NCI-H1417 treated with DMSO at 0.1 percent for 48 hours (cell line): ENCODE measurements around the gene IFITM10.
"Not testable (repeated sequence)": the region's sequence is repeated elsewhere in the genome, so short reads cannot be mapped to it uniquely, and the experiment has no call there.

Source experiments
- DNase-seq: peaks from one replicate; lab custom pipeline; 2025; lab: John Stamatoyannopoulos, UW

The IFITM10 gene

DNA sequence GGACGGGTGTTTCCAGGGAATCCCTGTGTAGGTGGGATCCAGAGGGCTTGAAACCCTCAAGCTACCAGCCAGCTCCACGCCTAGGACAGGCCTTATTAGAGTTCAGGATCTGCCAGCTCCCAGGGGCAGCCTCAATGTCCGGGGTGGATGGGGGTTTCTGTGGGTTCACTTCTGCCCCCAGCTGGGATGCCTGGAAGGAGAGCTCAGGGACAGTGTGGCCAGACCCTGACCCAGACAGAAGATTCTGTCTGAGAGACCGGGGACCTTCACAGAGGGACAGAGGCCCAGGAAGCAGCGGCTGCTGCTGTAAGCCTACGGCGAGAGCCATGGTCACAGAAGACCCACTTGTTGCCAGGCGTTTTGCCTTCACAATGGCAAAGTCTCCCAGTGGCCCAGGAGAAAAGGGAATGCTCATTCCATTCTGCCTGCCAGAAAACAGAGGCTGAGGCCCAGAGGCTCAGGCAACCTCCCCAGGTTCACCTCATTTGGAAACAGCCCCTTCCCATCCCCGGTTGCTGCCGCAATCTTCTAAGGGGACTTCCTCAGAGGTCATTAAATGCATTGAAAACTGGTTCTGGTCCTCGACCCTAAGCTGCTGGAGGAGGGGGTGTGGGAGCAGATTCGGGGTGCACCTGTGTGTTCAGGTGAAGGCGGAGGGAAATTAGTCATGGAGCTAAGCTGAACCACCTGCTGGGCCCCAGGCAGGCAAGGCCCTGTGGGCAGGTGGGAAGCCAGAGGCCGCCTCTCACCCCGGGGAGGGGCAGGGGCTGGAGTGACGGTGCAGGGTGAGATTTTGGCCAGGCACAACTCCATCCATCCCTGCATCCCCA is 58.3 kb downstream of the IFITM10 start:
- no peak for DNase-seq

DNA sequence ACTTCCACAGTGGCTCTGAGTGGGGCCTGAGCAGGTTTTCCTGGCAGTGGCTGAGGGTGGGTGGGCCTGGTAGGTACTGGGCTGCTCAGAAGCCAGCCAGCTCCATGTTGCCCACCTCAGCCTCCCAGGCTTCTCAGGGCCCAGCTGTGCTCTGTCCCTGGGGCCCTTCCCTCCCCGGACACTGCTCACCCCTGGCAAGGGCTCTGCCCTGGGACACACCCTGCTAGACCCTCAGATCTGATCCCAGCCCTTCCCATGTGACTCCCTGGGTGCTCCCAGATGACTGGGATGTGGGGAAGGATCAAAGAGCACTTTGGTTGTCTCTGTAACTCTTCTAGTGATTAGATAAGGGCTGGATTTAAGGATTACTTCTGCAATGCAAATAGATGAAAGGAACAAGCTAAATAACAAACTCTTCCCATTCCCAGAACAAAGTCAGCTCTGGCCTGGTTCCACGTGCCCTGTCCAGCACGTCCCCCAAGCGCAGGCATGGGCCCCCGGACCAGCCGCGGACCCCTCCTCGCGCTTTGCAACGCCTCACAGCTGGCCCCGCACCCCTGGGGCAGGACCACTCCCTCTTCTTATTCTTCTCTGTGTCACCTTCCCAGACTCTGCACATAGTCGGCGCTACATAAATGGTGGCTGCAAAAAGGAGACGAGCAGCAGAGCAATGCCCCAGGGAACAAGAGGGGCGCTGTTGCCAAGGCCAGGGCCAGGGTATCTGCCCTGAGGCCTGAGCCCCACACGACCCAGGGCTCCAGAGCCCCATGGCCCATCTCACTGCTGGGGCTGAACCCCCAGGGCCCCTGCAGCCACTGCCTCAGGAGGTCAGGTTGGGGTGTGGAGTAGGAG is 59.1 kb downstream of the IFITM10 start:
- DNase-seq, result no peak

DNA sequence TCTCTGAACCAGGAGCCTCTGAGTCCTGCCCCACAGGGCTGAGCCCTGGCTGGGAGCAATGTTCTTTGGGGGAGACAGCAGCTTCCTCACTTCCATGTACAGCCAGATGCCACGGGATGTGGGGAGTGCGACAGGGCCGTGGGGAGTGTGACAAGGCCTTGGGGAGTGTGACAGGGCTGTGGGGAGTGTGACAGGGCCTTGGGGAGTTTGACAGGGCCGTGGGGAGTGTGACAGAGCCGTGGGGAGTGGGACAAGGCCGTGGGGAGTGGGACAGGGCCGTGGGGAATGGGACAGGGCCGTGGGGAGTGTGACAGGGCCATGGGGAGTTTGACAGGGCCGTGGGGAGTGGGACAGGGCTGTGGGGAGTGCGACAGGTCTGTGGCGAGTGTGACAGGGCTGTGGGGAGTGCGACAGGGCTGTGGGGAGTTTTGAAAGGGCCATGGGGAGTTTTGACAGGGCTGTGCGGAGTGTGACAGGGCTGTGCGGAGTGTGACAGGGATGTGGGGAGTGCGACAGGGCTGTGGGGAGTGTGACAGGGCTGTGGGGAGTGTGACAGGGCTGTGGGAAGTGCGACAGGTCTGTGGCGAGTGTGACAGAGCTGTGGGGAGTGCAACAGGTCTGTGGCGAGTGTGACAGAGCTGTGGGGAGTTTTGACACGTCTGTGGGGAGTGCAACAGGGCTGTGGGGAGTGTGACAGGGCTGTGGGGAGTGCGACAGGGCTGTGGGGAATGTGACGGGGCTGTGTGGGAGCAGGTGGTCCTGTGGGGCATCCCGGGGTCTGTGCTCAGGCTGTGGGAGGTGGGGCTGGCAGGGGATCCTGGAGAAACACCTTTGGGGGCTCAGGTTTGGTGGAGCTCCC is 60.0 kb downstream of the IFITM10 start:
- DNase-seq, result no peak

DNA sequence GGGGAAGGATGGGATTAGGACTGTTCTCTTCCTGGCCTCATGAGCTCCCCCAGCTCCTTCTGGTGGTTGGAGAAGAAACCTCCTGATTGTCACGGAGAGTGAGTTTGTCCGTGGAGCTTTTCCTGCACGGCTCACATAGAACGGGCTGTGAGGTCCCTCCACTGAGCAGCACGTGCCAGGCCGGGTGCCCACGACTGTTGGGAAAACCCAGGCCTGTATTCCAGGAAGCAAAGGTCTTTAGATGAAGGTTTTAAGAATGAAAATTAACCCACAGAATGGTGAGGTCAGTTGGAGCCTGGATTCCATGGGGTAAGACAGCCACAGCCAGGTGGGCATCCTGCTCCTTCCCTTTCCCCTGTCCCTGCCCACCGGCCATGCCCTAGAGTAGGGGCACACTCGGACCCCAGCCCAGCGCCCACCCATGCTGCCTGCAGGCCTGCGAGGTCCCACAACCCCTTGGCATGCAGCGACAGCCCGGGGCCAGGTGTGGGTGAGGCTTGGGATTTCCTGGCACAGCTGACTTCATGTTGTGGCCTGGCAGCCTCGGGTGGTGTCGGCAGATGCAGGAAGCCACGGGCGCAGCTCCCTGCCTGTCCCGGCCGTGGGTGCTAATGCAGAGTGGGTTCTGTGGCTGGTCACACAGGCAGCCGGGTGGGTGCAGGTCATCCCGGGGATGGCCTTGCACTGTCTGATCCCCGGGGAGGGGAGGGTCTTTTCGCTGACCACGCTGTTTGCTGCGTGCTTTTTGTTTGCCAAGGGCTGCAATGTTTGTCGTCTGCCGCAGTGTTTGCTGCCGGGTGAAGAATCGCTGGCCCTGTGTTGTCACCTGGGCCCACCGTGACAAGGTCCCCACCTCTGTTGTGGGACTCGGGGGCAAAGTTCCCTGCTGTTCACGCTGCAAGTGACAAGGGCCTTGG is 60.9 kb downstream of the IFITM10 start:
- not testable (repeated sequence) for DNase-seq

DNA sequence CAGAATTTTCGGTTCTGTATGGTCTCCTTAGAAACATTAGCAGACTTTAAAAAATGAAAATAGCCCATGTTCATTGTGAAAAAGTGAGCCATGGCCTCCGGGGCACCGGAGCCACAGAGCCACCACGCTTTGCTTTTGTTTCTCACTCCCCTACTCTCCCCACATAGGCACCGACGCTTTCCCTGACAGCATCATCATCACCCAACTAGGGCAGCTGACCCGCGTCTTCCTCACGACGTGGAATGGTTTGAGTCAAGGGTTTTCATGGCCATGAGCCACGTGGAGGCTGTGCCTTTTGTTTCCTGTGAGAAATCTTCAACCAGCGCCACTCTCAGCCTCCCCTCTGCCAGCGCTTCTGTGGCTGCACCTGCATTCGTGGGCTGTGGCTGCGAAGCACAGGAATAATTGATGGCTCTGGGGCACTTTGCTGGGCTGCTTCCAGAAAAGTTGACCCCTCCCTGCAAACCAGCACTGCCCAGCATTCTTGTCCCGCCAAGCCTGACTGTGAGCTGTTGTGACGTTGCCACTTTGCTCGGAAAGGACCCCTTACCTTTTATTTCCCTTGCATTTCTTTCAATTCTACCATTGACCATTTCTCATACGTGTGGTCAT is 62.0 kb downstream of the IFITM10 start:
- DNase-seq, result not testable (repeated sequence)

DNA sequence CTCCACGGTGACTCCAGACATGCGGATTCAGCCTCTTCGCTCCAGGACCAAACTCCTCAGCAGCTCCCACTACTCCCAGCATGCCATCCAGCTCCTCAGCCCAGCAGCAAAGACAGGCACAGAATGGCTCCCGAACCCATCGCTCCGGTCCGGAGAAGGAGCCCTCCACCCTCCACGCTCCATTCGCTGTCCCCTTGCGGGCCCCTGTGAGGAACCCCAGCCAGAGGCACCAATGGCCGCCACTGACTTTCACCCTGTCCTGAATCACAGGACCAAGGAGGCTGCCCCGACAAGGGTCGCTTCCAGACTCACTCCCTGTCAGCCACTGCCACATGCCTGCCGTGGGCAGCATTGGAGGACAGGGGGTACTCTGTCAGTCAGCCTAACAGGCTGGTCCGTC is 64.2 kb downstream of the IFITM10 start:
- DNase-seq, result not testable (repeated sequence)

DNA sequence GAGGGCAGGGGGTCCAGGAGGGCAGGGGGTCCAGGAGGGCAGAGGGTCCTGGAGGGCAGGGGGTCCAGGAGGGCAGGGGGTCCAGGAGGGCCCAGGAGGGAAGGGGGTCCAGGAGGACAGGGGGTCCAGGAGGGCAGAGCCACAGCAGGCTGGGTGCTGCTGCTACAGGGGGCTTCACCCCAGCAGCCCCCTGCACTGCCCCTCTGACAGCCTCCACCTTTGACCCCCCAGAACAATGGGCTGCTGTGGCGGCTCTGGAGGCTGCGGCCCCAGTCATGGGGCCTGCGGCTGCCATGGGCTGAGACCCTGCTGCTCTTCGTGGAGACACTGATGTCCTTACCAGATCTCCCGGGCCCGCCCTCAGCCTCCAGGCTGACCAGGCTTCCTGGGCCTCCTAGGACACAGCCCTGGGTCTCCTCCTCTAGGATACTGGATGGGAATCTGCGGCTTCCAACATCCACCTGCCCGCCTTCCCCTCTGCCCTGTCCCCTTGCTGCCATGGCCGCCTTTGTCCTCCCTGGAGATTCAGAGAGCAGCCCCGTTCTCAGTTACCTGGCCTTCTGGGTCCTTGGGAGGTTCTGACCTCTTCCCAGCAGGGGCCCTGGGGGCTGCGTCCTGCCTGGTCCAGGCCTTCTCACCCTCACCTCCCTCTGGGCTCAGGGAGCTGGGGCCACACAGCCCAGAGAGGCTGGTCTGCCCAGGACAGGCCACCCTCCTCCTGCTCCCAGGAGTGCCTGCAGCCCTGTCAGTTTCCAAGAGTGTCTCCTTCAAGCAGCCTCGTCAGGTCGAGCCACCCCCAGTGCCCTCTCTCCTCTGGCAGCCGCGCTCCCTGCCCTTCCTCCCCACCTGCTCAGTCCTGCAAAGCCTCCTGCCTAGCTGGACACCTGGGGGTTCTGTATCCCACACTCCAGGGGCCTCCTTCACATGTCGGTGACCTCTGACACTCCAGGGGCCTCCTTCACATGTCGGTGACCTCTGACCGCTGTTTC is 65.2 kb downstream of the IFITM10 start:
- not testable (repeated sequence) for DNase-seq

DNA sequence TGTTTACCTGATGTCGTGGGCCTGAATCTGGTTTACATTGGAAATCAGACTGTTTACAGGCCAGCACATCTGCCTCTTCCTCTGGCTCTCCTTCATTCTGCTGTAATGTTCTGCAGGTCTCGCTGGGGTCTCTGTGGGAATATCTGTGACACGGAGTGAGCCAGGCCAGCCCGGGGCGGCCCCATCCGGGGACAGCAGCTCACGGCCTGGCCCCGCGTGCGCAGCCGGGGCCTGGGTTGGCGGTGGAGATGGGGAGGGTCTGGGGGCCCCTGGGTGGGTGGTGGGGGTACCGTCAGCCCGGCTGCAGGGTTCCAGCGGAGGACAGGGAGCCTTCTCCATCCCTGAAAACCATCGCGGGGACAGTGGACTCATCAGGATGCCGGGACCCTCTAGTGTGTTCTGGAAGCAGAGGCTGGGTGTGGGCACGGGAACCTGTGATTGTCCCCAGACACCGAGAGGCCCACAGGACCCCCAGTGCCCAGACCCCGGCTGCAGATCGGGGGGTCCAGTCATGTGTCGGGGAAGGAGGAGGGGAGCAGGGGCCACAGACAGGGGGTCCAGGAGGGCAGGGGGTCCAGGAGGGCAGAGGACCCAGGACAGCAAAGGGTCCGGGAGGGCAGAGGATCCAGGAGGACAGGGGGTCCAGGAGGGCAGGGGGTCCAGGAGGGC is 66.4 kb downstream of the IFITM10 start:
- not testable (repeated sequence) for DNase-seq

DNA sequence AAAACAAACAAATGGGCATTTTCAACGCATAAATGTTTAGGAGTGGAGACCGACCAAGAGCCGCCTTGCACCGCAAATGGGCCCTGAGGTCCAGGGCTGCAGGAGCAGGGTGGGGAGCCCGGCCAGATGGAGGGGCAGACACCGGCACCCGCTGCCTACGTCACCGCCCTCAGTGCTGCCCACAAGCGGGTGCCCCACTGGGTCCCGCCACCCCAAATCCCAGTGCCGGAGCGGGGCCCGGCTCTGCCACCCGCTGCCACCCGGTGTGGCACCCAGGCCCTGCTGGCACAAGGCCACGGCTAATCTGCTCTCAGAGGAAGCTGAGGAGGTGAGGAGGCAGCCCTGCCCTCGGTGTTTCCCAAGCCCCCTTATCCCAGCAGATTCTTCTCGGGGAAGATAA is 67.2 kb downstream of the IFITM10 start:
- DNase-seq, result not testable (repeated sequence)
